SU-DHL-6 (cell line): ENCODE results near the gene GTF2F2.
"Not testable (repeated sequence)": the region's sequence is repeated elsewhere in the genome, so short reads cannot be mapped to it uniquely, and the experiment has no call there.

Experiments used
- H2AFZ ChIP-seq: fragments of 200-600 bp; sonication (generic); 2 replicates; pipeline ENCODE4 v1.6.1; 2014; ENCODE audit warnings: low read depth, mild to moderate bottlenecking, moderate library complexity, mixed read lengths, antibody characterized with exemption, low read length; ENCODE audit not compliant: severe bottlenecking
- H3F3A ChIP-seq: fragments of 200-600 bp; shearing (Covaris generic); 2 replicates; pipeline ENCODE4 v1.6.0; 2016; ENCODE audit warnings: antibody characterized with exemption, mild to moderate bottlenecking; ENCODE audit not compliant: insufficient read depth
- H3K27ac ChIP-seq: fragments of 200-600 bp; sonication (generic); 2 replicates; pipeline ENCODE4 v1.5.1; 2016; ENCODE audit warnings: low read depth, mild to moderate bottlenecking, low read length, moderate library complexity, mixed read lengths
- H3K27me3 ChIP-seq: fragments of 200-600 bp; sonication (generic), shearing (Covaris generic); 2 replicates; pipeline ENCODE4 v1.6.0; 2014; ENCODE audit warnings: mild to moderate bottlenecking, low read length
- H3K36me3 ChIP-seq: fragments of 200-600 bp; sonication (generic); 2 replicates; pipeline ENCODE4 v1.6.1; 2014; ENCODE audit warnings: mild to moderate bottlenecking, low read length, mixed read lengths
- H3K4me2 ChIP-seq: fragments of 300-600, 200-600 bp; shearing (Covaris generic), sonication (generic); 2 replicates; pipeline ENCODE4 v1.6.0; 2014; ENCODE audit warnings: low read length, low read depth, mild to moderate bottlenecking; ENCODE audit not compliant: poor library complexity, severe bottlenecking
- H3K4me3 ChIP-seq: fragments of 200-600 bp; sonication (generic); 2 replicates; pipeline ENCODE4 v1.5.1; 2014; ENCODE audit warnings: antibody characterized with exemption, low read length, mild to moderate bottlenecking, mixed read lengths; ENCODE audit not compliant: insufficient read depth, poor library complexity, severe bottlenecking
- H3K79me2 ChIP-seq: fragments of 200-600 bp; sonication (generic); 2 replicates; pipeline ENCODE4 v1.6.1; 2014; ENCODE audit warnings: mild to moderate bottlenecking, low read length, moderate library complexity; ENCODE audit not compliant: insufficient read depth
- H3K9ac ChIP-seq: fragments of 200-600 bp; sonication (generic); 2 replicates; pipeline ENCODE4 v1.7.0; 2014; ENCODE audit warnings: mild to moderate bottlenecking, low read length
- H3K9me2 ChIP-seq: fragments of 200-600 bp; sonication (generic); replicated peaks from 2 replicates; pipeline ENCODE4 v1.6.1; 2014; ENCODE audit warnings: low read length; ENCODE audit not compliant: insufficient read depth
- H3K9me3 ChIP-seq: fragments of 200-600 bp; sonication (generic); 2 replicates; pipeline ENCODE4 v1.6.1; 2014; ENCODE audit warnings: low read length, mixed read lengths; ENCODE audit not compliant: insufficient read depth
- H4K20me1 ChIP-seq: fragments of 200-600 bp; sonication (generic); 2 replicates; pipeline ENCODE4 v1.6.1; 2014; ENCODE audit warnings: low read depth, mild to moderate bottlenecking, antibody characterized with exemption, low read length, moderate library complexity, mixed read lengths
- CTCF ChIP-seq: fragments of 200-600 bp; sonication (generic); IDR thresholded peaks from one replicate; pipeline ENCODE4 v1.5.1; 2017; ENCODE audit warnings: antibody characterized with exemption, mild to moderate bottlenecking, low read length, moderate library complexity; ENCODE audit not compliant: insufficient read depth, poor library complexity, severe bottlenecking
- EZH2phosphoT487 ChIP-seq: fragments of 200-600 bp; sonication (generic), shearing (Covaris generic); conservative IDR thresholded peaks from 2 replicates; pipeline ENCODE4 v1.6.1; 2018; ENCODE audit warnings: mild to moderate bottlenecking, antibody characterized with exemption, low read length, moderate library complexity, mixed read lengths

The GTF2F2 gene

GRCh38 chr13:45180713-45181601, 60.6 kb downstream of the GTF2F2 start:
- TF ChIP-seq EZH2phosphoT487: no peak
- no peak for TF ChIP-seq CTCF
- Histone ChIP-seq H3K27me3 (no peaks in the 10 kb centered on the region), H3K4me3 (no peak overlapping the region), H3K79me2 (peaks cover 33% of the 10 kb centered on the region), H3K27ac (no peak overlapping the region), H3K9me2 (no peaks in the 10 kb centered on the region), H3K36me3 (peaks cover under 1% of the 10 kb centered on the region; the same call in 1 of the 2 replicates), H2AFZ (no peak overlapping the region), H3K4me2 (no peak overlapping the region), H3F3A (no peaks in the 10 kb centered on the region), H4K20me1 (no peaks in the 10 kb centered on the region), H3K9ac (no peak overlapping the region), H3K9me3 (no peaks in the 10 kb centered on the region)

GRCh38 chr13:45184693-45185092, 64.4 kb downstream of the GTF2F2 start:
- Histone ChIP-seq H3K9ac (no peak overlapping the region), H3K9me2 (no peaks in the 10 kb centered on the region), H3K4me2 (no peak overlapping the region), H3K9me3 (no peaks in the 10 kb centered on the region), H3K27me3 (no peaks in the 10 kb centered on the region), H3K4me3 (no peak overlapping the region), H3K79me2 (peaks cover 5% of the 10 kb centered on the region), H2AFZ (no peak overlapping the region), H3K27ac (0 out of 2 replicates have a peak overlapping the region, but pooled peaks have one; percentile 19), H4K20me1 (no peaks in the 10 kb centered on the region), H3K36me3 (no peaks in the 10 kb centered on the region; the same call in 1 of the 2 replicates), H3F3A (no peaks in the 10 kb centered on the region)
- TF ChIP-seq EZH2phosphoT487: no peak

- Histone ChIP-seq H3K4me3 (no peak overlapping the region), H2AFZ (no peak overlapping the region), H3K9me3 (no peaks in the 10 kb centered on the region), H4K20me1 (no peaks in the 10 kb centered on the region), H3K4me2 (no peak overlapping the region), H3K79me2 (peaks cover 7% of the 10 kb centered on the region), H3K27me3 (no peaks in the 10 kb centered on the region), H3K9ac (no peak overlapping the region), H3K9me2 (no peaks in the 10 kb centered on the region), H3K36me3 (no peaks in the 10 kb centered on the region; the same call in 1 of the 2 replicates), H3F3A (no peaks in the 10 kb centered on the region), H3K27ac (no peak overlapping the region)
- TF ChIP-seq CTCF (no peak), EZH2phosphoT487 (no peak)
Observed at GRCh38 chr13:45185286-45185685, 65.0 kb downstream of the GTF2F2 start.

GRCh38 chr13:45189077-45189476, 68.8 kb downstream of the GTF2F2 start:
- not testable (repeated sequence) for H3K36me3 ChIP-seq, H3K9me2 ChIP-seq, H3K9ac ChIP-seq, H3K27ac ChIP-seq, H3K4me2 ChIP-seq, H3K9me3 ChIP-seq, H3K27me3 ChIP-seq, H4K20me1 ChIP-seq, H3F3A ChIP-seq, H3K4me3 ChIP-seq, H2AFZ ChIP-seq
- H3K79me2 ChIP-seq: peaks cover 14% of the 10 kb centered on the region; the same call in 1 of the 2 replicates

GRCh38 chr13:45189511-45189910, 69.2 kb downstream of the GTF2F2 start:
- H3K36me3 ChIP-seq, H3K9me3 ChIP-seq, H3K9ac ChIP-seq, H3K4me3 ChIP-seq, H2AFZ ChIP-seq, H3F3A ChIP-seq, H3K27ac ChIP-seq, H4K20me1 ChIP-seq, H3K27me3 ChIP-seq, H3K4me2 ChIP-seq, H3K9me2 ChIP-seq: not testable (repeated sequence)
- H3K79me2 ChIP-seq: peaks cover 16% of the 10 kb centered on the region; the same call in 1 of the 2 replicates
